HEK293T (cell line): ENCODE results near the gene SLX4IP.
"Not testable (repeated sequence)": the region's sequence is repeated elsewhere in the genome, so short reads cannot be mapped to it uniquely, and the experiment has no call there.

Experiments
- CTCF ChIA-PET: fragments of 350-600 bp; formaldehyde crosslinking; extraction: SDS; loops from one replicate; lab custom pipeline; 2021; ENCODE audit warnings: antibody characterized with exemption, inconsistent platforms; lab: Yijun Ruan, JAX
- POLR2A ChIA-PET: fragments of 350-600 bp; formaldehyde crosslinking; extraction: SDS; loops from one replicate; lab custom pipeline; 2020; ENCODE audit warnings: antibody characterized with exemption, inconsistent platforms; lab: Yijun Ruan, JAX
- DNase-seq: peaks from one replicate; pipeline ENCODE4 v3.0.0; 2012; ENCODE audit warnings: mixed read lengths; ENCODE audit errors: extremely low spot score
- ARNT ChIP-seq: fragments of 450-650 bp; IDR thresholded peaks from 2 replicates; pipeline ENCODE4 v1.6.1; 2017; ENCODE audit warnings: mild to moderate bottlenecking
- BHLHE40 ChIP-seq: fragments of 450-650 bp; IDR thresholded peaks from 2 replicates; pipeline ENCODE4 v1.6.1; 2016; ENCODE audit warnings: mild to moderate bottlenecking, moderate library complexity, borderline replicate concordance
- CTBP1 ChIP-seq: fragments of 450-650 bp; IDR thresholded peaks from 2 replicates; pipeline ENCODE4 v1.6.1; 2016; ENCODE audit warnings: borderline replicate concordance
- ELF4 ChIP-seq: fragments of 450-650 bp; IDR thresholded peaks from 2 replicates; pipeline ENCODE4 v1.6.1; 2017; ENCODE audit warnings: antibody characterized with exemption
- FOXA1 ChIP-seq: fragments of 450-650 bp; IDR thresholded peaks from 2 replicates; pipeline ENCODE4 v1.6.1; 2016; ENCODE audit warnings: mild to moderate bottlenecking
- FOXK2 ChIP-seq: fragments of 450-650 bp; IDR thresholded peaks from 2 replicates; pipeline ENCODE4 v1.6.1; 2016; ENCODE audit warnings: mild to moderate bottlenecking
- FOXM1 ChIP-seq: fragments of 450-650 bp; IDR thresholded peaks from 2 replicates; pipeline ENCODE4 v1.6.1; 2017; ENCODE audit warnings: mild to moderate bottlenecking, borderline replicate concordance
- HDGF ChIP-seq: fragments of 450-650 bp; IDR thresholded peaks from 2 replicates; pipeline ENCODE4 v1.6.1; 2017; ENCODE audit warnings: antibody characterized with exemption, borderline replicate concordance
- L3MBTL2 ChIP-seq: fragments of 450-650 bp; conservative IDR thresholded peaks from 2 replicates; pipeline ENCODE4 v1.6.1; 2016; ENCODE audit warnings: mild to moderate bottlenecking
- LEF1 ChIP-seq: fragments of 450-650 bp; IDR thresholded peaks from 2 replicates; pipeline ENCODE4 v1.6.1; 2017; ENCODE audit warnings: mild to moderate bottlenecking, borderline replicate concordance
- NFRKB ChIP-seq: fragments of 450-650 bp; IDR thresholded peaks from 2 replicates; pipeline ENCODE4 v1.6.1; 2016; ENCODE audit warnings: mild to moderate bottlenecking, moderate library complexity
- PKNOX1 ChIP-seq: fragments of 450-650 bp; IDR thresholded peaks from 2 replicates; pipeline ENCODE4 v1.6.1; 2016
- SP1 ChIP-seq: fragments of 450-650 bp; IDR thresholded peaks from 2 replicates; pipeline ENCODE4 v1.6.1; 2017
- SUZ12 ChIP-seq: fragments of 450-650 bp; IDR thresholded peaks from 2 replicates; pipeline ENCODE4 v1.6.1; 2016; ENCODE audit warnings: mild to moderate bottlenecking
- TARDBP ChIP-seq: fragments of 450-650 bp; IDR thresholded peaks from 2 replicates; pipeline ENCODE4 v1.6.1; 2016
- ZNF384 ChIP-seq: fragments of 450-650 bp; IDR thresholded peaks from 2 replicates; pipeline ENCODE4 v1.6.1; 2016

Gene SLX4IP

GRCh38 chr20:10434832-10435812, at the start of gene SLX4IP:
Gene SLX4IP, plus strand, starts transcription at chr20:10435305. Its CDS starts 22,900 bp downstream, at chr20:10458205.
- peak; percentile 75 for DNase-seq
- ChIA-PET CTCF (no interaction called here), POLR2A (interaction anchor here (0.9 to 2.4 kb wide), 12 partner anchors 8 to 797 kb away, joined by 3 to 11 read pairs (median 3); no protein-coding TSS in a partner anchor)
- TF ChIP-seq SP1 = no peak
- no peak for TF ChIP-seq HDGF
- no peak for TF ChIP-seq SUZ12
- TF ChIP-seq FOXM1 = no peak
- TF ChIP-seq ELF4 = peak; percentile 23; the same call in 1 of the 2 replicates
- TF ChIP-seq TARDBP = no peak
- peak; percentile 46; the same call in 1 of the 2 replicates for TF ChIP-seq L3MBTL2
- TF ChIP-seq ZNF384 = no peak
- TF ChIP-seq NFRKB = peak; percentile 75; the same call in 1 of the 2 replicates
- no peak for TF ChIP-seq PKNOX1
- no peak for TF ChIP-seq FOXA1
- TF ChIP-seq BHLHE40 = no peak
- TF ChIP-seq LEF1 = no peak
- no peak for TF ChIP-seq FOXK2
- TF ChIP-seq ARNT = no peak
- no peak for TF ChIP-seq CTBP1

GRCh38 chr20:10385850-10386544, 49.1 kb upstream of the SLX4IP start:
- no peak for TF ChIP-seq LEF1
- no peak for TF ChIP-seq L3MBTL2
- TF ChIP-seq FOXM1 = no peak
- no peak for TF ChIP-seq TARDBP
- no peak for TF ChIP-seq FOXA1
- no peak for TF ChIP-seq BHLHE40
- no peak for TF ChIP-seq ELF4
- TF ChIP-seq ZNF384 = no peak
- no peak for TF ChIP-seq PKNOX1
- TF ChIP-seq FOXK2 = no peak
- TF ChIP-seq CTBP1 = no peak
- TF ChIP-seq HDGF = no peak
- no peak for TF ChIP-seq SUZ12
- TF ChIP-seq ARNT = no peak
- TF ChIP-seq SP1 = no peak
- TF ChIP-seq NFRKB = no peak
- ChIA-PET POLR2A (no interaction called here), CTCF (no interaction called here)
- DNase-seq = no peak

- POLR2A ChIA-PET = no interaction called here
- CTCF ChIA-PET = no interaction called here
Measured at GRCh38 chr20:10387686-10388085, 47.4 kb upstream of the SLX4IP start.

GRCh38 chr20:10388597-10388996, 46.5 kb upstream of the SLX4IP start:
- no peak for TF ChIP-seq SUZ12
- no peak for TF ChIP-seq CTBP1
- no peak for TF ChIP-seq FOXM1
- no peak for TF ChIP-seq LEF1
- no peak for TF ChIP-seq PKNOX1
- TF ChIP-seq NFRKB = no peak
- TF ChIP-seq SP1 = no peak
- no peak for TF ChIP-seq ARNT
- no peak for TF ChIP-seq TARDBP
- ChIA-PET POLR2A (no interaction called here), CTCF (no interaction called here)
- no peak for DNase-seq

More at GRCh38 chr20:10387686-10388085, 47.4 kb upstream of the SLX4IP start:
- TF ChIP-seq BHLHE40 (no peak), FOXM1 (no peak), SUZ12 (no peak), ZNF384 (no peak), LEF1 (no peak), SP1 (no peak), CTBP1 (no peak)
- DNase-seq = no peak

- ChIA-PET CTCF (no interaction called here), POLR2A (no interaction called here)
- DNase-seq = no peak
- TF ChIP-seq HDGF (no peak), SUZ12 (no peak), ZNF384 (no peak), ARNT (no peak), ELF4 (no peak), PKNOX1 (no peak), BHLHE40 (no peak), L3MBTL2 (no peak), LEF1 (no peak), TARDBP (no peak), FOXM1 (no peak), CTBP1 (no peak), FOXA1 (no peak), FOXK2 (no peak), SP1 (no peak)
Measured at GRCh38 chr20:10390709-10391108, 44.4 kb upstream of the SLX4IP start.

- DNase-seq, CTCF ChIA-PET, POLR2A ChIA-PET: not testable (repeated sequence)
Measured at GRCh38 chr20:10394752-10395151, 40.4 kb upstream of the SLX4IP start.
